Measurements from ENCODE around the gene CEACAM18.

GRCh38 chr19:51466723-51467122 is 11.6 kb upstream of the CEACAM18 start:
- TF ChIP-seq CTCF (IDR thresholded peaks at IDR 0.05) (no peak), POLR2AphosphoS5 (IDR thresholded peaks at IDR 0.05; ENCODE audit: insufficient read depth in 1 of 2, low read depth in 1 of 2) (no peak)

All from vagina (tissue), 2 donors.